GM20431 (cell line): ENCODE measurements around the gene SMIM1.

Experiments
- in situ Hi-C: fragments of 300-500 bp; cut with MseI, MboI; formaldehyde crosslinking; loops from one replicate; pipeline ENCODE4 v1.15.0; 2020; ENCODE audit warnings: low sequenced_read_pairs; ENCODE audit not compliant: unreplicated experiment

Gene SMIM1

GRCh38 chr1:3752400-3752945, 20.1 kb upstream of the SMIM1 start, which contains the start of gene CCDC27:
Gene CCDC27 (plus strand): TSS chr1:3752450. CDS start chr1:3752482, 32 bp downstream.
- in situ Hi-C loops: no loop called here

DNA sequence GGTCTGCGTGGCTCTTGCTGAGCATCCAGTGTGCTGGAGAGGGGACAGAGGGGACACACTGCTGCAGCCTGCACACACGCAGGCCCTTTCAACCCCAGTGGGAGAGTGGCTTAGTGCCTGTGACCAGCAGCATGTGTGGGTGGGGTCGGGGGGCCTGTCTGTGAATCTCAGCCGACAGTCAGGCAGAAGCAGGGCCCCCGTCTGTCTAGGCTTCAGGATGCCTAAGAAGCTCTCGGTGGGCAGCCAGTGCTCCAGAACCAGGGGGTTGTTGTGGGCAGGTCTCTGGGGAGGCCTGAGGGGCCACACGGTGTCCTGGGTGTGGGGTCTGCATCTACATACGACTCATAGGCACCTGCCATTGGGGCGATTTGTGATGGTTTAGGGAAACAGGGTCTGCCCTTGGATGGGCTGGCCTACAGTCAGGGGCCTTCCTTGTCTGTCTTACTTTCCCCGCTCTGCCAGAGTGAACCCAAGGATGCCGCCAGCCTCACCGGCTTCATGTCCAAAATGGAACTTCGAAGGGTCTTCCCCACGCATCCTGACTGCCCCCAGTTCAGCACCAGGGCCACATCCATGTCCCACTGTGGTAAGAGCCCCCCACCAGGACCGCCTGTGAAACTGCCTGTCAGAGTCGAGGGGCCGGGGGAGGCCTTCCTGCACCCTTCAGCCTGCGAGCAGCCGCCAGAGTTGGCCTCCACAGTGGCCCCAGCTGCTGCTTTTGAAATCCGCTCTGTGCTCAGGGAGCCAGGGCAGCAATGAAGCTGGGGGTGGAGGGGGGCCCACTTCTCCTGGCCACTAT, 18.7 kb upstream of the SMIM1 start:
- in situ Hi-C loops: no loop called here

DNA sequence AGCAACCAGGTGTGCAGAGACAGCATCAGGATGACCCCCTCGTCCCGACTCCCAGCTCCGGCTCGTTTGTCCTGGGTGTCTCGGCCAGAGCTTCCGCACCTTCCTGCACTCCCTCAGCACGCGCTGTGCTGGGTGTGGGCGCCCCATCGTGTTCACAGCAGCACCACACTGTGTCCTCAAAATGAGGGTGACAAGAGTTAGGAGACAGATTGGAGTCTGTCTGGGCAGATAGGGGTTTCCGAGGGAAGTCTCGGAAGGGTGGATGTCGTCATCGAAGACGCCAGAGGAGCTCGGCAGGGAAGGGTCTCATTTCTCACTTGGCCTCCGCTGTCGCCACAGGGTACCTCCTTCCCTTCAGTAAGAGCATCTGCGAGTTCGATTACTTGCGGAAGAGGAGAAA, 16.2 kb upstream of the SMIM1 start:
- in situ Hi-C loops: no loop called here

DNA sequence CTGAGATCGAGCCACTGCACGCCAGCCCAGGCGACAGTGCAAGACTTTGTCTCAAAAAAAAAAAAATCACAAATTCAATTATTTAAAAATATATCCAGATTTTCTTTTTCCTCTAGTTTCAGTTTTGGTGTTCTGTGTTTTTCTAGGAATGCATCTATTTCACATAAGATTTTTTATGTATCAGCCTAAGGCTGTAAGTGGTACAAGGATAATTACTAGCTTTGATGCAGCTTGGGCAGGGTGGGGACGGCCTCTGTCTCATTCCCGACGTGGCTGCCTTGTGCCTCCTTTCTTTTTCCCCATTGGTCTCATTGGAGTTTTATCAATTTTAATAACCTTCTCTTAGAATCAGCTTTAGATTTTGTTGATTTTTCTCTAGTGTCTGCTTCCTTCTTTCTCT, 13.4 kb upstream of the SMIM1 start:
- in situ Hi-C loops: no loop called here

GRCh38 chr1:3759796-3760195, 12.8 kb upstream of the SMIM1 start:
- in situ Hi-C loops: no loop called here

GRCh38 chr1:3761296-3762010, 11.1 kb upstream of the SMIM1 start:
- in situ Hi-C loops: no loop called here

- in situ Hi-C loops: no loop called here
Observed at GRCh38 chr1:3762151-3762872, 10.2 kb upstream of the SMIM1 start.

- in situ Hi-C loops: no loop called here
Observed at GRCh38 chr1:3762873-3763228, 9.7 kb upstream of the SMIM1 start.

DNA sequence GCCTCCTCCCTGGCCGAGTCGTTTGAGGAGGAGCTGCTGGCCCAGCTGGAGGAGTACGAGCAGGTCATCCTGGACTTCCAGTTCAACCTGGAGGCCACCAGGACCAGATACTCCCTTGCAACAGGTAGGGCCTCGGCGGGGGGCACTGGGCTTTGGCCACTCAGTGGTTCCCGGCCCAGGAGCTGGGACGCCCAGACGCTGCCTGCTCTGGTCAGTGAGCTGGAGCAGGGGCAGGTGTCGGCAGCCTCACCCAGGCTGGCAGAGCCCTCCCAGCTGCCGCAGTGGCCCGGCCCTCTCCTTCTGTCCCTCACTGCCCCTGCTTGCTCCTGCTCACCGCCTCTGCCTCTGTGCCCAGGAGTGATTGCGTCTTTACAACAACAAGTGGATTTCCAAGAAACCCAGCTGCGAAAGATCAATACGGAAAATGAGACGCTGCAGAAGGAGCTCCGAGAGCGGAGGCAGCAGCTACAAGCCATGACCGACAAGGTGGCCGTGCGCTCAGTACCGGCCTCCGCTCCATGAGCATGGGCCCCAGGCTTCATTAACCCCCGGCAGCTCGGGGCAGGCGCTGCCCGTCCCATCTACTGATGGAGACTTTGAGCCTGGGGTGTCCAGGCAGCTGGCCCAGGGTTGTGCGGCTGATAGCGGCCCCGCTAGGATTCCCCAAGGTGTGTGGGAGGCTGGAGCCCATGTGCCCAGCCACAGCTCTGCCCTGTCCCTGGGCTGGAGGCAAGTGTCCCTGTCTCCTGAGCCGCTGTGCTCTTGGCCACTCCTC, 9.0 kb upstream of the SMIM1 start:
- in situ Hi-C loops: no loop called here

DNA sequence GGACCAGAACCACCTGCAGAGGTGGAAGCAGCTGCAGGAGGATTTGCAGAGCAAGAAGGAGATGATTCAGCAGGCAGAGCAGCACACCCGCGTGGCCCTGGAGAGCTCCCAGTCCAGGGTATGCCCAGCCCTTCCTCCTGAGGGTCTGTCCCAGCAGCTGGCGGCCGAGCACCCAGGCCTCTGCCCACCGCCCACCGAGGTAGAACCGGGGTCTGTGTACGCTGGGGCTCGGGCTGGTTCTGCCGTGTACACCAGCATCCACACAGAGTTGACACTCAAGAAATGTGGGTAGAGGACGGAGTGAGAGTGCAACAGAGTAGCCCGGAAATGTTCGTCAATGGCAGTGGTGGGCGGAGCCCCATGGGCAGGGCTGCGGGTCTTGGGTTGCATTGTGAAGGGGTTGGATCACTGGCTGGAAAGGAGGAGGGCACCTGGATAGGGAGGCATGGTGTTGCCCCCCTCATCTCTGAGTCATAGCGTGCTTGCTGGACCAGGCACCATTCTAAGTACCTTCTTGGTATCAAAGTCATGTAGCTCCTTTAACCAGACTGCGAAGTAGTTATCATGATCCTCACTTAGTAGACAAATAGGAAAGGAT, 5.1 kb upstream of the SMIM1 start:
- in situ Hi-C loops: no loop called here

- in situ Hi-C loops: no loop called here
Observed at GRCh38 chr1:3768811-3769390, 3.6 kb upstream of the SMIM1 start.

DNA sequence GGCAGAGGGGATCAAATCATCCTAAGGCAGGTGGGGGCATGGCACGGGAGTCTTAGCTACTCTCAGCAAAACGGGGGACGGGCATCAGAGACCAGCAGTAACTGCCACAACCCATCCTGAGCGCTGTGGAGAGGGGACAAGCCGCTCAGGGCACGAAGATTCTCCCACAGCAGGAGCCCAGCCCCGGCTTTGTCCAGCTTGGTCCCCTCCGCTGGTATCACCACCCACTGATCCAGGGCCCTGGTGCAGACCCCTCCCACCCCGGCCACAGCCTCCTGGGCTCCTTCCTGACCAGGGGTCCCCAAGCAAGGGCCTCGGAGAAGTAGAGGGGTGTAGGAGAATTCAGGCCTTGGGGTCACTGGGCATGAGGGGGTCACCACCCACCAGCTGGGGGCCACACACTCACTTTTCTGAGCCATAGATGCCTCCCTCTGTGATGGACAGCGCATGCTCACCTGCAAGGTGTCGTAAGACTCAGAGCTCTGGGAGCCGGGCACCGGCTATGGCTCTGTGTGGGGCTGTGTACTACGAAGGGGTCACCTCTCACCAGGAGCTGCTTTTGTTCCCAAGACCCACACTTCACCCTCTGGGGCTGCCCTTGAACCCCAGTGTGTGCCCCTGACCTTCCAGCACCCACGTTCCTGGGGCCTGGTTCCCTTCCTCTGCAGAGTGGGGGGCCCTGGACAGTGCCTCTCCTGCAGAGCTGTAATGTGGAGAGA, 2.3 kb upstream of the SMIM1 start:
- in situ Hi-C loops: no loop called here

DNA sequence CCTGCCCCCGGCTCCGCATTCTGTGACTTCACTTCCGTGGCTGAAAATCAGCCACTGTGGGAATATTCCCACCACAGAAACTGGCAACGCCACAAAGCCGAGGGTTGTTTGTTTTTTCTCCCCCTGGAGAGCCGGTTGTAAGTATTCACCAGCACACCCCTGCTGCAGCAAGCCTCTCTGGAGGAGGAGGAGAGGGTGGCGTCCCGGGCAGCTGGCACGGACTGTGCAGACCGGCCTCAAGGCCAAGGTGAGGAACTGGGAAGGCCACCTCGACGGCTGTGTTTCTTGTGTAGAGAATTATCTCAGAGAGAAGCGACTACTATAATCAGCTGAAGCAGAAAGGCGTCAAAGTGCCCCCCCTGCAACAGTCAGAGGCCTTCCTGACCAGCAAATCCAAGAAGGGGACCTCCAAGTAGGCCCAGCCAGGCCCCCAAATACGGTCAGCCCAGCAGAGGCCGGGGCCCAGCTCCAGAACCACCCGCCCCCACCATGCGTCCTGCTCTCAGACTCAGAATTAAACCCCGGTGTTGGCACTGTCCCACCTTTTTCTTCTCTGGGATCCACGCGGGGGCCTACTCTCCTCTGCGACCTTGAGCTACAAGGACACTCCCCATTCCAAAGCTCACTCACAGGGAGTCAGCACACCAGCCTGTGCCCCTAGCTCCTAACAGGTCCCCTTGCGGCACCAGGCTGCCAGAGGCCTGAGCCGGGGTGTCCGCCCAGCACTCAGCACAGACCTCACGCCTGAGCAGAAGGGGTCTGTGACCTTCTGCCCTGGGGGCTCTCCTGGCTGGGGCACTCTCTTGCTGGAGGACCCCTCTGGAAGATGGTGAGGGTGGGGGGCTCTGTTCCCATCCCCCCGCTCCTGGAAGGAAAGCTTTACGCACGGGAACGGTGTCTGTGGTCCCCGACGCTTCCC, 1.2 kb upstream of the SMIM1 start:
- in situ Hi-C loops: no loop called here

GRCh38 chr1:3772027-3772714, 378 bp upstream of the SMIM1 start:
- in situ Hi-C loops: no loop called here

DNA sequence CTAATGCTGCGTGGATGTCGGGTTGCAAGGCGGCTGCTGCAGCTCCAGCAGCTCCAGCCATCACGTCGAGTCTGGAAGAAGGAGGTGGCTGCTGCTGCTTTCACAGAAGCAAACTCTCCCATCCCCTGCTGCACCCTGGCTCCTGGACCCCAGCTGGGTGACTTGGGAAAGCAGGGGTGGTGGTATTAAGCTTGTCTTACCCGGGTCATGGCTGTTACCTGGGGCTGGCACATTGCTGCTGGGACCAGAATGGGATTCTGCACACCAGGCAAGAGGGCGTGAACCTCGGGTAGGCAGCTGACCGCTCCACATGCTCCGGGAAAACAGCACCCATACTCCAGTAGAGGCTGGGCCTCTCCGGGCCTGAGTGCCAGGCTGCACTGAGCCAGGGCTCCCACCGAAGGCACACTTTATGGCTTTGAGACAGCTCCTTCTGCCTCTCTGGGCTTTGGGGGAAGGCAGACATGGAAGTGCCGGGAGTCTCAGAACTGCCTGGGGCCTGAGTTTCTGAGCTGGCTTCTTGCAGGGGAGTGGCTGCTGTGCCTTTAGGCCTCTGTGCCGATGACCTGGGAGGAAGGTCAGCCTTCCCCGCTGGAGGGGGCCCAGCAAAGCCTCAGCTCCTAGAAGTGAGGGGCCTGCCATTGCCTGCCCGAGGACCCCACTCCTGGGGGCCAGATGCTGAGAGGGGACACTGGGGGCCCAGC, 1.2 kb downstream of the SMIM1 start:
- in situ Hi-C loops: no loop called here

DNA sequence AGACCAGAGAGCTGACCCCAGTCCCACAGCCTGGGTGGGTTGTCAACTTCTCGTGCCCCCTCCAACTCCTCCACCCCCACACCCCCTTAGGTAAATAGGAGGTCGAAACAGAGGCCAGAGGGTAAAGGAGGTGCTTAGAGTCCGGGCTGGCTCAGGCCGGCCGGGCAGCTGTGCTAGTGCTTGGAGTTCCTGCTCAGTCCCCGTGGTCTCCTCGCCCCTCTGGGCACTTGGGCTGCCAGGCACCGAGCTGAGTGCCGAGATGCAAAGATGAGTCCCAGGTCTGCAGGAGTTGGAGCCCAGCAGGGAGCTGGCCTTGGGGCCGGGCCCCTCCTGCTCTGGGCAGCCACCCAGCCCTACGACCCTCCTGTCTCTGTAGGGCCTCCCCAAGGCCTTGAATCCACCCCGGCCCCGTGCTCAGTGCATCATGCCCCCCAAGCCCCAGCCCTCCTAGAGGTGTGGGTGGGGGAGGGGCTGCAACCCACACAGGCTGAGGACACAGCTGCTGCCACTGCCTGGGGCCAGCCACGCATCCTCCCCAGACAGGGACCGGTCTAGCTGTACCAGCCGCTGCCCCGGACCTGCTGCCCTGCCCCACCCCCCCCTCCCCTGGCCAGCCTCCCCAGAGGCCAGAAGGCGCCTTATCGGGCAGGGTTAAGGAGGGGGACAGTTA, 1.9 kb downstream of the SMIM1 start:
- in situ Hi-C loops: no loop called here
